ENCODE data around the gene NFKB1.

DNA sequence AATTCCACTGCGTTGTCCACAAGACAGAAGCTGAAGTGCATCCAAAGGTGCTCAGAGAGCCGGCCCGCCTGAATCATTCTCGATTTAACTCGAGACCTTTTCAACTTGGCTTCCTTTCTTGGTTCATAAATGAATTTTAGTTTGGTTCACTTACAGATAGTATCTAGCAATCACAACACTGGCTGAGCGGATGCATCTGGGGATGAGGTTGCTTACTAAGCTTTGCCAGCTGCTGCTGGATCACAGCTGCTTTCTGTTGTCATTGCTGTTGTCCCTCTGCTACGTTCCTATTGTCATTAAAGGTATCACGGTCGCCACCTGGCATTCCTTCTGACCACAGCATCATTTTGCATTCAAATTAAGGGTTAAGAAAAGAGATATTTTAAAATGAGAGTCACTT lies 115.5 kb downstream of the NFKB1 start:
- TF ChIP-seq, protein P1, sequence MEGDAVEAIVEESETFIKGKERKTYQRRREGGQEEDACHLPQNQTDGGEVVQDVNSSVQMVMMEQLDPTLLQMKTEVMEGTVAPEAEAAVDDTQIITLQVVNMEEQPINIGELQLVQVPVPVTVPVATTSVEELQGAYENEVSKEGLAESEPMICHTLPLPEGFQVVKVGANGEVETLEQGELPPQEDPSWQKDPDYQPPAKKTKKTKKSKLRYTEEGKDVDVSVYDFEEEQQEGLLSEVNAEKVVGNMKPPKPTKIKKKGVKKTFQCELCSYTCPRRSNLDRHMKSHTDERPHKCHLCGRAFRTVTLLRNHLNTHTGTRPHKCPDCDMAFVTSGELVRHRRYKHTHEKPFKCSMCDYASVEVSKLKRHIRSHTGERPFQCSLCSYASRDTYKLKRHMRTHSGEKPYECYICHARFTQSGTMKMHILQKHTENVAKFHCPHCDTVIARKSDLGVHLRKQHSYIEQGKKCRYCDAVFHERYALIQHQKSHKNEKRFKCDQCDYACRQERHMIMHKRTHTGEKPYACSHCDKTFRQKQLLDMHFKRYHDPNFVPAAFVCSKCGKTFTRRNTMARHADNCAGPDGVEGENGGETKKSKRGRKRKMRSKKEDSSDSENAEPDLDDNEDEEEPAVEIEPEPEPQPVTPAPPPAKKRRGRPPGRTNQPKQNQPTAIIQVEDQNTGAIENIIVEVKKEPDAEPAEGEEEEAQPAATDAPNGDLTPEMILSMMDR (IDR thresholded peaks at IDR 0.05): no peak
- TF ChIP-seq POLR2A (IDR thresholded peaks at IDR 0.05): no peak

Measured in adrenal gland (tissue), 5 donors.